Measurements from ENCODE around the gene EVI5L.
"Not testable (repeated sequence)": the region's sequence is repeated elsewhere in the genome, so short reads cannot be mapped to it uniquely, and the experiment has no call there.

The EVI5L gene

GRCh38 chr19:7816040-7816439 is 14.0 kb upstream of the EVI5L start:
- not testable (repeated sequence) for DNase-seq (ENCODE audit: low read depth in 2 of 3, low spot score in 1 of 3)

GRCh38 chr19:7817801-7818200 is 12.2 kb upstream of the EVI5L start:
- DNase-seq (ENCODE audit: low read depth in 2 of 3, low spot score in 1 of 3), result no peak

DNA sequence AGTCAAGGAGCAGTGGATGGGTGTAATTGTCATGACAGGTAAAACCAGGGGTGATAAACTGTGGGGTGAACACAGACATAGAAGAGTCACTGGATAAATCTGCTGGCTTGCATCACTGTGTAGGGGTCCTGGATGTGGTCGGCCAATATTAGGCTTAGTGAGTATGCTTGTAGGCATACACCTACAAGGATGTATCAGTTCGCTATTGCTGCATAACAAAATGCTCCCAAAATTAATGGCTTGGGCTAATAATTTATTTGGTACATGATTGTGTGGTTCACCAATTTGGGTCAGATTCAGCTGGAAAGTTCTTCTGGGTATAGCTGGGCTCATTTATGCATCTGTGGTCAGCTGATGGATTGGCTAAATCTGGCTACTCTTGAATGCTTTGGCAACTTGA is 11.2 kb upstream of the EVI5L start:
- no peak for DNase-seq (ENCODE audit: low read depth in 2 of 3, low spot score in 1 of 3)

DNA sequence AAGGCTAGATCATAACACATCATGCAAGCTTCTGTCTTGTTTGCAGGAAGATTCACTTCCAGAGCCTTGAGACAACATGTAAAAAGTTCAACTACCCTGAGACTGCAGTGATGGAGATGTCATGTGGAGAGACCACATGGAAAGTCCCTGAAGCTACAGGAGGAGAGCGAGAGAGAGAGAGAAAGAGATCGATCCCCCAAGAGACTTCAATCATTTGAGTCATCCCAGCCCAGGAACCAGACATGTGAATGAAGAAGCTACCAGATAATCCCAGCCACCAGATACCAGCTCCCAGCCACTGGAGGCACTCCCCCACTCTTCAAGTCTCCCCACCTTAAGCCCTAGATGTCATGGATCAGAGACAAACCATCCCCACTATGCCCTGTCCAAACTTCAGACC is 10.7 kb upstream of the EVI5L start:
- DNase-seq (ENCODE audit: low read depth in 2 of 3, low spot score in 1 of 3), result no peak

DNA sequence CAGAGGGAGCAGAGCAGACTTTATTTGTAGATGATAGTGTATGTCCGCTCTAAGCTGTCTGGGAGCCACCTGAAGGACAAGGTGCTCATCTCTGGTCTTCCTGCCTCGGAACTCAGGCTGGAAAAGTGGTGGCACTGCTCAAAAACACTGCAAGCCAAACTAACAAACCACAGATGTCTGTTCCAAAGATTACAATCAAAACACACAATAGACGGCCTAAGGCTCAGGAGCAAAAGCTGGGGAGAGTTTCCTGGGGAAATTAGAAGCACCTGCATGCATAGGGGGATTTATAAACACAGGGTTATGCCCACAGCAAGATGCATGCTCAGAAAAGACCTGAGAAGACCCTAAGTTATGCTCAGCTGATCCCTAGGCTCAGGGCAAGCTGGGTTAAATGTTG is 9.4 kb upstream of the EVI5L start:
- DNase-seq (ENCODE audit: low read depth in 2 of 3, low spot score in 1 of 3), result no peak

DNA sequence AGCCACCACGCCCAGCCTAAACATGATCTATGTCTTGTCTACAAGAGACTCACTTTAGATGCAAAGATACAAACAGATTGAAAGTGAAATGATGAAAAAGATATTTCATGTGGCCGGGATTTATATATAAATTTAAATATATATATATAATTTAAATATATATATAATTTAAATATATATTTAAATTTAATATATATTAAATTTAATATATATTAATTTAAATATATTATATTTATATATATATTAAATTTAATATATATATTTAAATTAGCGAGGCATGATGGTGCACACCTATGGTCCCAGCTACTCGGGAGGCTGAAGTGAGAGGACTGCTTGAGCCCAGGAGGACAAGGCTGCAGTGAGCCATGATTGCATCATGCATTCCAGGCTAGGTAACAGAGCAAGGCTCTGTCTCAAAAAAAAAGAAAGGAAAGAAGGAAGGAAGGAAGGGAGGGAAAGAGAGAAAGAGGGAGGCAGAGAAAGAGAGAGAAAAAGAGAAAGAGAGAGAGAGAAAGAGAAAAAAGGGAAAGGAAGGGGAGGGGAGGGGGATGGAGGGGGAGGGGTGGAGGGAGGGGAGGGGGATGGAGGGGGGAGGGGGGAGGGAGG is 7.0 kb upstream of the EVI5L start:
- no peak for DNase-seq (ENCODE audit: low read depth in 2 of 3, low spot score in 1 of 3)

- no peak for DNase-seq (ENCODE audit: low read depth in 2 of 3, low spot score in 1 of 3)
These were observed 6.2 kb upstream of the EVI5L start for GRCh38 chr19:7823686-7824301.

DNA sequence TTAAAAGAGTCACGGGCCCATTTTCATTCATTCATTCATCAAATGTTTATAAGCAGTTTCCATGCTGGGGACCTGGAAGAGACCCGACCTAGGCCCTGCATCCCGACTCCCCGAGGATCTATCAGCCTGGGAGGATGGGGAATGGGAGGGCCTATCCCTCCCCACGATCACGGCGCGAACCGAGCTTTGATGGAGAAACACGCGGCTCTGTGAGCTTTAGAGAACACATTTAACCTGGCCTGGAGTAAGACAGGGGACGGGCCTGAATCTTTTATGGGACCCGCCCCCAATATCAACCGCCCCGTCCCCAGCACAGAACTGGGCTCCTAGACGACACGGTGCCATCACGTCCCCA is 875 bp upstream of the EVI5L start:
- DNase-seq (ENCODE audit: low read depth in 2 of 3, low spot score in 1 of 3), result no peak

GRCh38 chr19:7830272-7830771 is 304 bp downstream of the EVI5L start:
- DNase-seq (ENCODE audit: low read depth in 2 of 3, low spot score in 1 of 3), result no peak

DNA sequence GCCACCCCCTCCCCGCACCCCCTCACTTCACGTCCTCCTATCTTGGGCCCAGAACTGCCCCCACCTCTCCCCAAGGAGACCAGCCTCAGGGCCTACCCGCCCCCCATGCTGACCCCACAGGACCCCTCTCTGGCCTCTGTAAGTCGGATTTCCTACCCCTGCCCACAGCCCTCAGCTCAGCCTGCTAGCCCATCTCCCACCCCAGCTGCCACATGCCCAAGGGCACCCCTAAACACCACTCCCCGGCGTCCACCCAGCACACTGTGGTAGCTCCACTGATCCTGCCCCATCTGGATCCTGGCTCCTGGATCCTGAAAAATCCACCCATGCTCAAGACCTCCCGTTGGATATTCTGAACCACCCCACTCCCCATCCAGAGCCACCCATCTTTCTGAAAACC is 805 bp downstream of the EVI5L start:
- no peak for DNase-seq (ENCODE audit: low read depth in 2 of 3, low spot score in 1 of 3)

DNA sequence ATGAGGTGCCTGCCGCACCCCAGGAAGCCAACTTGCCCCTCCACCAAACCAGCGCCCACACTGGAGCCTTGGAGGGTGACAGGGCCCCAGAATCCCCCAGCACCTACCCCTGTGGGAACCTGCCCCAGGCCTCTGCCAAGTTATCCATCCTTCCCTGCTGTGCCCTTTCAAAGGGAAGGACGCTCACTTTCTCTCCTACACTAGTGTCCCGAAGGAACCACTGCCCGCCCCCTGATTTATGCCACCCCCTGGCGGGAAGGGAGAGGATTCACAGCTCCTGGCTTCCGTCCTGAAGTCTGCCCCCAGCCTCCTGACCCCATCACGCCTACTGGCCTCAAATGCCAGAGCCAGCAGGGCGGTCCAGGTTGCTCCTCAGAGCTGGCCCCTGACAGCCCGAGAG is 1.4 kb downstream of the EVI5L start:
- no peak for DNase-seq (ENCODE audit: low read depth in 2 of 3, low spot score in 1 of 3)

DNA sequence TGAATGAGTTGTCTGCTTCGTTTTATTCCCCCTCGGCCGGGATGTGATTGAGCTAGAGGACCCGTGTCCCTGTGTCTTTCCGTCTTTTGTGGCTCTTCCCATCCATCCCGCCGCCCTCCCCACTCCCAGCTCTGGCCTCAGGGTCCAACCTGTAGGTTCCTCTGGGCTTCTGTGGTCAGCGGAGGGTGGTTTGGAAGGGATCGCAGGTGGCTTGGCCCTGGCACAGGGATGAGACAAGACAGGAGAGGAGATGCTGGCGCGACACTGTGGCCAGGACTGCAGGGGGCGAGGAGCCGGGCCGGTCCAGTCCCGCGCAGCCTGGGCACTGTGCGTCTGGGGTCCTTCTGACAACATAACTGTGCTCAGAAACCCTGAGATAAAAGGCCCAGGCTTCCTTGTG is 2.0 kb downstream of the EVI5L start:
- DNase-seq (ENCODE audit: low read depth in 2 of 3, low spot score in 1 of 3), result no peak

DNA sequence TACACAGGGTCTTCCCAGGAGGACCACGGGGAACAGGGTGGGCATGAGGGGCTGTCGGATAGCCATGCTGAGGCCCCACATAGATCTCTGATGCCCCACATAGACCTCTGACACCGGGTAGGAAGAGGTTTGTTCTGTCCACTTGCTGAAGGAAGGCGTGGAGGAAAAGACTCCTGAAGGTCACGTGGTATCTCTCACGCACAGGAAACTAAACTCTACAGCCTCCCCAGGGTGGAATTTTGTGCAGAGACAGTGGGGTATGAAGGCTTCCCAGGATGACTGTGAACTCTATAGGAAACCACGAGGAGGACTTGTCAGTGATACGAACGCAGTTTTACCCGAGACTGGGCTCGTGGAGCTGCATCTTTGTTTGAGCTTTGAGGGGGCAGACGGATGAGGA is 2.8 kb downstream of the EVI5L start:
- DNase-seq (ENCODE audit: low read depth in 2 of 3, low spot score in 1 of 3), result no peak

- no peak for DNase-seq (ENCODE audit: low read depth in 2 of 3, low spot score in 1 of 3)
These were observed 3.4 kb downstream of the EVI5L start for GRCh38 chr19:7833225-7834099.

DNA sequence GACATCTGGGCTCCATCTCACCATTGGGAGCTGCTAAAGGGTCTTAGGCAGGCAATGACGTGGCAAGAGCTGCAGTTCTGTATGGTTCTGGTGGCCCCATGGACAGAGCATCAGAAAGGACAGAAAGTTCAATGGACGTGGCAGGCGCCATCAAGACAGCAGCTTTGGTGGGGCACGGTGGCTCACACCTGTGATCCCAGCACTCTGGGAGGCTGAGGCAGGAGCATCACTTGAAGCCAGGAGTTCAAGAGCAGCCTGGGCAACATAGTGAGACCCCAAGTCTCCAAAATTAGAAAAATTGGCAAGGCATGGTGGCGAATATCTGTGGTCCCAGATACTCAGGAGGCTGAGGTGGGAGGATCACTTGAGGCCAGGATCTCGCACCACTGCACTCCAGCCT is 9.5 kb downstream of the EVI5L start:
- no peak for DNase-seq (ENCODE audit: low read depth in 2 of 3, low spot score in 1 of 3)

GRCh38 chr19:7840629-7841028 is 10.6 kb downstream of the EVI5L start:
- DNase-seq (ENCODE audit: low read depth in 2 of 3, low spot score in 1 of 3), result no peak

DNA sequence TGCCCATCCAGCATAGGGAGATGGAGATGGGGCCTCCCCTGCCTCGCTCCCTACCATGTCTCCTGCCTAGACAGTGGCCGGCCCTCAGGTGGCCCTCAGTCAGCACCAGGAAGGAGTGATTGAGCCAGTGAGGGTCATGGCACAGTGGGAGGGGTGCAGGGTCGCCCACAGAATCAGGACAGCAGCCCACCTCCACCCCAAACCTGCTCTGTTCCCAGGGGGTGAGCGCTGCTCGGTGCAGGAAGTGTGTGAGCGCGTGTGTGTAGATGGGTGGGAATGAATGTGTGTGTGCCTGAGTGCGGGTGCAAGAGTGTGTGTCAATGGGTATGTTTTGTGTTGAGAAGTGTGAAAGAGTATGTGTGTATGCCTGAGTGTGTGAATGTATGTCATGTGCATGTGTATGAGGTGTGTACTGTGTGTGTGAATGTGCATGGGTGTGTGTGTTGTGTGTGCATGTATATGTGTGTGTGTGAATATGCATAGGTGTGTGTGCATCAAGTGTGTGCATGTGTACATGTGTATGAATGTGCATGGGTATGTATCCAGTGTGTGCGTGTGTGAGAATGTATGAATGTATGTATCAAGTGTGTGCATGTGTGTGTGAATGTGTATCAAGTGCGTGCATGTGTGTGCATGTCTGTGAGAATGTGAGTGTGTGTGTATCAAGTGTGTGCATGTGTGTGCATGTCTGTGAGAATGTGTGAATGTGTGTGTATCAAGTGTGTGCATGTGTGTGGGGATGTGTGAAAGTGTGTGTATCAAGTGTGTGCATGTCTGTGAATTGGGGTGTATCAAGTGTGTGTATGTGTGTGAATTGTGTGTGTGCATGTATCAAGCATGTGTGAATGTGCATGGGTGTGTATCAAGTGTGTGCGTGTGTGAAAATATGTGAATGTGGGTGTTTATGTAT is 12.0 kb downstream of the EVI5L start:
- no peak for DNase-seq (ENCODE audit: low read depth in 2 of 3, low spot score in 1 of 3)

GRCh38 chr19:7842661-7843294 is 12.8 kb downstream of the EVI5L start:
- DNase-seq (ENCODE audit: low read depth in 2 of 3, low spot score in 1 of 3), result no peak

GRCh38 chr19:7843521-7843920 is 13.5 kb downstream of the EVI5L start:
- DNase-seq (ENCODE audit: low read depth in 2 of 3, low spot score in 1 of 3), result no peak

GRCh38 chr19:7844405-7844804 is 14.4 kb downstream of the EVI5L start:
- DNase-seq (ENCODE audit: low read depth in 2 of 3, low spot score in 1 of 3), result no peak

DNA sequence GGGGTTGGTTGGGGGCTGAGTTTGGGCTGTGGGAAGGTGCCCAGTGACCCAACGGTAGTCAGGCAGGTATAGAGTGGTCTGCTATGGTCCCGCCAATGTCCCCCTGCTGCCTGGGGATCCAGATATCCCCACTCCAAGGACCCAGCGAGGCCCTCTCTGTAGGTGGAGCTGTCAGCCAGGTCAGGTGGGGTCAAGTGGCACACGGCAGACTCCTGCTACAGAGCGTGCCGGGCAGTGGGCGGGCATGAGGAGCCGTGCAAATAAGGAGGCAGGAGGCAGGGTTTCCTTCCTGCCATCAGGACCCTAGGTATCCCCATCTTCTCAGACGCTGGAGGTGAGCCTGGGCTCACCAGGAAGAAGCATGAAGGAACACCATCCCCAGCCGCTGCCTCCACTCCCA is 14.9 kb downstream of the EVI5L start:
- DNase-seq (ENCODE audit: low read depth in 2 of 3, low spot score in 1 of 3), result no peak

All from stimulated activated CD4-positive, alpha-beta T cell treated with anti-CD3 and anti-CD28 coated beads, Interleukin-12 subunit alpha, Interleukin-12 subunit beta, amount 100 ng/mL, for 48 hours (primary cell).